Measurements from ENCODE around the gene MBD6. TPM values are rescaled to one million over a fixed set of nuclear protein-coding genes. Genes with fewer than 3 reads are reported as not detected.

The MBD6 gene
- total and polyA plus RNA-seq, 3 experiments from 2014 or later = 4.2 to 54.7 (median 49.0) TPM

GRCh38 chr12:57518176-57518919 is 4.3 kb upstream of the MBD6 start:
- peaks cover 0 to 3% of the 10 kb centered on the region in 2 donors for H3K27me3 Mint-ChIP-seq
- no peaks in the 10 kb centered on the region for H3K9me3 ChIP-seq (ENCODE audit: low read length)
- H3K27me3 ChIP-seq (ENCODE audit: insufficient read depth, low read length, poor library complexity, severe bottlenecking) = no peaks in the 10 kb centered on the region
- peaks cover 34% of the 10 kb centered on the region for H3K36me3 ChIP-seq (ENCODE audit: insufficient read depth, low read length)
- peak overlapping the region; percentile 37 to 98 (median 96) for H3K4me3 Mint-ChIP-seq
- POLR2A ChIA-PET = no interaction called here
- peaks cover 36% of the 10 kb centered on the region for H3K4me1 ChIP-seq (ENCODE audit: insufficient read depth, low read length)
- H3K4me3 ChIP-seq (ENCODE audit: low read length) = no peak overlapping the region
- peak overlapping the region; percentile 54 to 100 (median 96) for H3K27ac Mint-ChIP-seq
- no peak for DNase-seq
- peaks cover 38 to 51% (median 39%) of the 10 kb centered on the region in 3 donors for H3K4me1 Mint-ChIP-seq
- peaks cover 0 to 4% (median 0%) of the 10 kb centered on the region in 5 donors for H3K9me3 Mint-ChIP-seq
- peak overlapping the region; percentile 0 for H3K27ac ChIP-seq (ENCODE audit: low read depth, low read length)
- CTCF ChIA-PET = interaction anchor here (1.0 kb wide), 3 partner anchors 9 to 238 kb away, joined by 3 read pairs; no protein-coding TSS in a partner anchor
- H3K36me3 Mint-ChIP-seq = peaks cover 0 to 68% (median 15%) of the 10 kb centered on the region in 3 donors

GRCh38 chr12:57518920-57519795 is 3.5 kb upstream of the MBD6 start:
- POLR2A ChIA-PET = interaction anchor here (2.1 to 2.6 kb wide), 2 partner anchors 39 to 42 kb away, joined by 13 to 19 read pairs; partner anchors contain the start of gene ARHGAP9
- H3K36me3 Mint-ChIP-seq = peaks cover 0 to 66% (median 15%) of the 10 kb centered on the region in 3 donors

GRCh38 chr12:57519796-57520052 is 2.9 kb upstream of the MBD6 start:
- Histone ChIP-seq H3K4me3 (ENCODE audit: low read length) (peak overlapping the region; percentile 87), H3K27me3 (ENCODE audit: insufficient read depth, low read length, poor library complexity, severe bottlenecking) (no peaks in the 10 kb centered on the region), H3K9me3 (ENCODE audit: low read length) (no peaks in the 10 kb centered on the region), H3K36me3 (ENCODE audit: insufficient read depth, low read length) (peaks cover 33% of the 10 kb centered on the region), H3K27ac (ENCODE audit: low read depth, low read length) (peak overlapping the region; percentile 99), H3K4me1 (ENCODE audit: insufficient read depth, low read length) (peaks cover 50% of the 10 kb centered on the region)
- peak overlapping the region; percentile 93 to 100 (median 99) for H3K27ac Mint-ChIP-seq
- H3K36me3 Mint-ChIP-seq = peaks cover 0 to 65% (median 15%) of the 10 kb centered on the region in 3 donors
- H3K27me3 Mint-ChIP-seq = peaks cover 0 to 3% of the 10 kb centered on the region in 2 donors
- H3K9me3 Mint-ChIP-seq = peaks cover 0 to 4% (median 0%) of the 10 kb centered on the region in 5 donors
- CTCF ChIA-PET = interaction anchor here (1.6 to 2.3 kb wide), 3 partner anchors 43 to 61 kb away, joined by 6 to 12 read pairs (median 6); partner anchors contain the start of gene GLI1
- POLR2A ChIA-PET = interaction anchor here (0.6 to 2.6 kb wide), 4 partner anchors 14 to 43 kb away, joined by 3 to 19 read pairs (median 10); partner anchors contain the start of gene ARHGAP9
- peak overlapping the region; percentile 96 to 100 (median 98) for H3K4me3 Mint-ChIP-seq
- DNase-seq = no peak
- peaks cover 51 to 65% (median 52%) of the 10 kb centered on the region in 3 donors for H3K4me1 Mint-ChIP-seq

More at GRCh38 chr12:57518920-57519795, 3.5 kb upstream of the MBD6 start:
- DNase-seq = no peak
- Histone ChIP-seq H3K27me3 (ENCODE audit: insufficient read depth, low read length, poor library complexity, severe bottlenecking) (no peaks in the 10 kb centered on the region), H3K9me3 (ENCODE audit: low read length) (no peaks in the 10 kb centered on the region), H3K36me3 (ENCODE audit: insufficient read depth, low read length) (peaks cover 32% of the 10 kb centered on the region), H3K27ac (ENCODE audit: low read depth, low read length) (peak overlapping the region; percentile 99), H3K4me3 (ENCODE audit: low read length) (peak overlapping the region; percentile 87), H3K4me1 (ENCODE audit: insufficient read depth, low read length) (peaks cover 44% of the 10 kb centered on the region)
- H3K4me1 Mint-ChIP-seq = peaks cover 46 to 59% (median 47%) of the 10 kb centered on the region in 3 donors
- CTCF ChIA-PET = interaction anchor here (1.0 to 2.3 kb wide), 4 partner anchors 10 to 237 kb away, joined by 3 to 12 read pairs (median 4); no protein-coding TSS in a partner anchor
- peaks cover 0 to 4% (median 0%) of the 10 kb centered on the region in 5 donors for H3K9me3 Mint-ChIP-seq
- H3K27me3 Mint-ChIP-seq = peaks cover 0 to 3% of the 10 kb centered on the region in 2 donors
- peak overlapping the region; percentile 93 to 100 (median 99) for H3K27ac Mint-ChIP-seq
- peak overlapping the region; percentile 96 to 100 (median 98) for H3K4me3 Mint-ChIP-seq

- H3K27me3 Mint-ChIP-seq = peaks cover 0 to 3% of the 10 kb centered on the region in 2 donors
- H3K4me1 ChIP-seq (ENCODE audit: insufficient read depth, low read length) = peaks cover 54% of the 10 kb centered on the region
- DNase-seq = peak; percentile 99 to 100 (median 100)
- H3K4me3 Mint-ChIP-seq = peak within 1 kb of the TSS; percentile 96 to 100 (median 98)
- no peaks in the 10 kb centered on the region for H3K27me3 ChIP-seq (ENCODE audit: insufficient read depth, low read length, poor library complexity, severe bottlenecking)
- peaks cover 0 to 4% (median 0%) of the 10 kb centered on the region in 5 donors for H3K9me3 Mint-ChIP-seq
- H3K4me1 Mint-ChIP-seq = peaks cover 52 to 70% (median 53%) of the 10 kb centered on the region in 3 donors
- peak within 1 kb of the TSS; percentile 99 for H3K27ac ChIP-seq (ENCODE audit: low read depth, low read length)
- ChIA-PET CTCF (interaction anchor here (1.2 to 2.3 kb wide), 5 partner anchors 43 to 61 kb away, joined by 3 to 12 read pairs (median 6); partner anchors contain the start of gene GLI1), POLR2A (interaction anchor here (0.6 to 2.6 kb wide), 6 partner anchors 15 to 221 kb away, joined by 3 to 19 read pairs (median 6); partner anchors contain the start of genes ARHGAP9 and DCTN2)
- H3K27ac Mint-ChIP-seq = peak within 1 kb of the TSS; percentile 93 to 100 (median 99)
- peaks cover 0 to 64% (median 15%) of the 10 kb centered on the region in 3 donors for H3K36me3 Mint-ChIP-seq
- H3K9me3 ChIP-seq (ENCODE audit: low read length) = no peaks in the 10 kb centered on the region
- peak within 1 kb of the TSS; percentile 87 for H3K4me3 ChIP-seq (ENCODE audit: low read length)
- H3K36me3 ChIP-seq (ENCODE audit: insufficient read depth, low read length) = peaks cover 28% of the 10 kb centered on the region
Observed at GRCh38 chr12:57520053-57520818, 2.4 kb upstream of the MBD6 start, which contains the start of gene DDIT3. TSS of gene DDIT3 (minus strand) at chr12:57520514. CDS start at chr12:57517406, 3,108 bp downstream.

GRCh38 chr12:57521525-57522010 is 1.1 kb upstream of the MBD6 start:
- Histone ChIP-seq H3K27me3 (ENCODE audit: insufficient read depth, low read length, poor library complexity, severe bottlenecking) (no peaks in the 10 kb centered on the region), H3K36me3 (ENCODE audit: insufficient read depth, low read length) (peaks cover 16% of the 10 kb centered on the region), H3K9me3 (ENCODE audit: low read length) (no peaks in the 10 kb centered on the region), H3K27ac (ENCODE audit: low read depth, low read length) (peak overlapping the region; percentile 87), H3K4me1 (ENCODE audit: insufficient read depth, low read length) (peaks cover 54% of the 10 kb centered on the region), H3K4me3 (ENCODE audit: low read length) (peak overlapping the region; percentile 74)
- ChIA-PET CTCF (interaction anchor here (1.2 kb wide), 1 partner anchor 47 kb away, joined by 3 read pairs; no protein-coding TSS in a partner anchor), POLR2A (interaction anchor here (1.3 to 2.6 kb wide), 3 partner anchors 42 to 219 kb away, joined by 5 to 19 read pairs (median 13); partner anchors contain the start of gene ARHGAP9)
- H3K27me3 Mint-ChIP-seq = peaks cover 0 to 3% of the 10 kb centered on the region in 2 donors
- peaks cover 0 to 4% (median 0%) of the 10 kb centered on the region in 5 donors for H3K9me3 Mint-ChIP-seq
- peaks cover 0 to 62% (median 7%) of the 10 kb centered on the region in 3 donors for H3K36me3 Mint-ChIP-seq
- peaks cover 52 to 73% (median 53%) of the 10 kb centered on the region in 3 donors for H3K4me1 Mint-ChIP-seq
- DNase-seq = peak in 2 of 5 donors; percentile 8 to 66
- H3K4me3 Mint-ChIP-seq = peak overlapping the region; percentile 96 to 98 (median 97)
- H3K27ac Mint-ChIP-seq = peak overlapping the region; percentile 93 to 100 (median 99)

- H3K9me3 Mint-ChIP-seq = peaks cover 0 to 4% (median 0%) of the 10 kb centered on the region in 5 donors
- Histone ChIP-seq H3K4me3 (ENCODE audit: low read length) (peak overlapping the region; percentile 66), H3K27me3 (ENCODE audit: insufficient read depth, low read length, poor library complexity, severe bottlenecking) (no peaks in the 10 kb centered on the region), H3K9me3 (ENCODE audit: low read length) (no peaks in the 10 kb centered on the region), H3K4me1 (ENCODE audit: insufficient read depth, low read length) (peaks cover 51% of the 10 kb centered on the region), H3K27ac (ENCODE audit: low read depth, low read length) (peak overlapping the region; percentile 74), H3K36me3 (ENCODE audit: insufficient read depth, low read length) (peaks cover 18% of the 10 kb centered on the region)
- CTCF ChIA-PET = interaction anchor here (1.0 to 2.6 kb wide), 6 partner anchors 18 to 61 kb away, joined by 3 to 9 read pairs (median 5); no protein-coding TSS in a partner anchor
- H3K36me3 Mint-ChIP-seq = peaks cover 0 to 59% (median 7%) of the 10 kb centered on the region in 3 donors
- H3K4me3 Mint-ChIP-seq = peak overlapping the region; percentile 87 to 98 (median 94)
- H3K27ac Mint-ChIP-seq = peak overlapping the region; percentile 87 to 100 (median 96)
- peaks cover 46 to 69% (median 49%) of the 10 kb centered on the region in 3 donors for H3K4me1 Mint-ChIP-seq
- H3K27me3 Mint-ChIP-seq = peaks cover 0 to 3% of the 10 kb centered on the region in 2 donors
- peak in 3 of 5 donors; percentile 46 to 69 (median 52) for DNase-seq
- POLR2A ChIA-PET = interaction anchor here (0.5 to 1.5 kb wide), 4 partner anchors 12 to 828 kb away, joined by 4 to 7 read pairs (median 4); no protein-coding TSS in a partner anchor
Observed at GRCh38 chr12:57522887-57523705, 472 bp downstream of the MBD6 start.

Data from CD8-positive, alpha-beta memory T cell (primary cell).